K562 (cell line): ENCODE data around the gene HMGB1. TPM values are rescaled to one million over a fixed set of nuclear protein-coding genes. Genes with fewer than 3 reads are reported as not detected.

Experiments used
- ATAC-seq: fragments of 200-7000 bp; cut with Tn5 transposase; 3 replicates; pipeline ENCODE4 v1.9.1; 2020; ENCODE audit warnings: moderate library complexity
- BruUV-seq: library from RNA; stranded (reverse); fragments of 400-500 nt; replicated peaks from 2 replicates; lab custom pipeline; 2021; lab: Mats Ljungman, UMichigan
- CTCF ChIA-PET: fragments of 300-600 bp; formaldehyde crosslinking; extraction: SDS; loops from one replicate; lab custom pipeline; 2021; ENCODE audit warnings: low intra/inter-chr PET ratio; lab: Yijun Ruan, JAX
- POLR2A ChIA-PET: fragments of 300-600, 350-650 bp; sonication (Branson Sonifier 250); formaldehyde crosslinking; extraction: SDS; loops from one replicate; lab custom pipeline; 2021; ENCODE audit warnings: antibody characterized with exemption, inconsistent platforms; lab: Yijun Ruan, JAX
- DNase-seq, 4 experiments: peaks; one replicate each; pipeline versions ENCODE4 v3.0.0 to v3.0.0-alpha.2; 2011 to 2018; ENCODE audit warnings: low spot score in 3 of 4, mixed read lengths in 3 of 4; ENCODE audit errors: extremely low read depth in 1 of 4
- FAIRE-seq: peaks from 2 replicates; lab custom pipeline; 2011; peaks lifted over from hg19 to GRCh38; lab: Jason Lieb, UNC
- H2AFZ ChIP-seq: 2 replicates; pipeline ENCODE4 v1.6.0; 2011; ENCODE audit warnings: low read depth, low read length, control low read depth, inconsistent platforms
- H3K27ac ChIP-seq: fragments of 200-600 bp; 3 replicates; pipeline ENCODE4 v1.8.0; 2011; ENCODE audit warnings: low read depth, mild to moderate bottlenecking, control low read depth, inconsistent platforms, low read length, moderate library complexity, mixed read lengths; ENCODE audit errors: extremely low read depth
- H3K27me3 ChIP-seq, 2 experiments: fragments of 300-600 bp in 1 of 2; 2 replicates in 1 of 2; 3 replicates in 1 of 2; pipeline versions ENCODE4 v1.6.0 to v1.8.0; 2011; ENCODE audit warnings: inconsistent platforms in 2 of 2, low read length in 2 of 2, mild to moderate bottlenecking in 1 of 2, mixed read lengths in 1 of 2, moderate library complexity in 1 of 2; ENCODE audit not compliant: control insufficient read depth in 2 of 2, insufficient read depth in 2 of 2
- H3K36me3 ChIP-seq: fragments of 300-600 bp; 3 replicates; pipeline ENCODE4 v1.8.0; 2011; ENCODE audit warnings: mild to moderate bottlenecking, low read length, inconsistent platforms; ENCODE audit not compliant: control insufficient read depth, insufficient read depth
- H3K4me1 ChIP-seq, 2 experiments: fragments of 200-600 bp in 1 of 2; replicated peaks in 1 of 2; 2 replicates in 1 of 2; 3 replicates in 1 of 2; pipeline versions ENCODE4 v1.5.1 to v1.8.0; 2011; ENCODE audit warnings: inconsistent platforms in 2 of 2, low read length in 2 of 2, mild to moderate bottlenecking in 1 of 2, mixed read lengths in 1 of 2, moderate library complexity in 1 of 2; ENCODE audit not compliant: control insufficient read depth in 2 of 2, insufficient read depth in 2 of 2
- H3K4me2 ChIP-seq: 2 replicates; pipeline ENCODE4 v1.6.1; 2011; ENCODE audit warnings: low read length, control low read depth, inconsistent platforms, mixed read lengths; ENCODE audit not compliant: insufficient read depth
- H3K4me3 ChIP-seq: fragments of 200-600 bp; sonication (generic), shearing (Covaris generic); 2 replicates; pipeline ENCODE4 v1.5.1; 2016; ENCODE audit warnings: control low read depth, inconsistent platforms
- H3K79me2 ChIP-seq: fragments of 200-600 bp; 3 replicates; pipeline ENCODE4 v1.8.0; 2011; ENCODE audit warnings: low read length, inconsistent platforms; ENCODE audit not compliant: control insufficient read depth, insufficient read depth
- H3K9ac ChIP-seq, 2 experiments: 2 replicates each; pipeline versions ENCODE4 v1.6.0 to v1.6.1; 2011; ENCODE audit warnings: low read depth in 2 of 2, low read length in 2 of 2, control low read depth in 1 of 2, inconsistent platforms in 1 of 2, mild to moderate bottlenecking in 1 of 2, mixed read lengths in 1 of 2; ENCODE audit not compliant: insufficient read depth in 1 of 2
- H3K9me1 ChIP-seq: one replicate; pipeline ENCODE4 v1.6.0; 2011; ENCODE audit warnings: inconsistent platforms, mild to moderate bottlenecking, low read length, moderate library complexity; ENCODE audit not compliant: control insufficient read depth, insufficient read depth
- H3K9me3 ChIP-seq: replicated peaks from 2 replicates; pipeline ENCODE4 v1.5.1; 2011; ENCODE audit warnings: low read depth, low read length, inconsistent platforms; ENCODE audit not compliant: control insufficient read depth, insufficient read depth
- H4K20me1 ChIP-seq: replicated peaks from 2 replicates; pipeline ENCODE4 v1.6.1; 2011; ENCODE audit warnings: low read length, inconsistent platforms, mixed read lengths; ENCODE audit not compliant: control insufficient read depth, insufficient read depth
- BRD9 ChIP-seq: fragments of 450-650 bp; IDR thresholded peaks from 2 replicates; pipeline ENCODE4 v1.6.1; 2018; ENCODE audit warnings: low read depth; ENCODE audit not compliant: partially characterized antibody
- CCNT2 ChIP-seq: IDR thresholded peaks from 2 replicates; pipeline ENCODE4 v1.6.1; 2011; ENCODE audit warnings: borderline replicate concordance, low read depth, mild to moderate bottlenecking, moderate library complexity, mixed read lengths, low read length; ENCODE audit not compliant: insufficient read length; ENCODE audit errors: extremely low read depth
- DMBX1 ChIP-seq: fragments of 250-450 bp; sonication (Bioruptor Pico); IDR thresholded peaks from 2 replicates; pipeline ENCODE4 v1.8.0; 2022; ENCODE audit warnings: inconsistent platforms, mild to moderate bottlenecking, moderate library complexity, borderline replicate concordance
- FOS ChIP-seq: IDR thresholded peaks from 3 replicates; pipeline ENCODE4 v1.6.1; 2011; ENCODE audit not compliant: insufficient read length; ENCODE audit errors: extremely low read depth
- NR2C2 ChIP-seq, 2 experiments: fragments of 200-800 bp in 1 of 2; sonication (Bioruptor generic) in 1 of 2; sonication (generic) in 1 of 2; formaldehyde crosslinking in 1 of 2; IDR thresholded peaks; 2 replicates each; pipeline versions ENCODE4 v1.6.1 to v1.8.0; 2016 to 2022; ENCODE audit warnings: mild to moderate bottlenecking in 1 of 2, missing compliant biosample characterization in 1 of 2, missing genetic modification characterization in 1 of 2, missing genetic modification reagents in 1 of 2
- NR4A1 ChIP-seq, 2 experiments: fragments of 250-450 bp in 1 of 2; fragments of 450-650 bp in 1 of 2; sonication (Bioruptor Pico) in 1 of 2; IDR thresholded peaks; 2 replicates each; pipeline versions ENCODE4 v1.4.0 to v1.6.1; 2016 to 2020; ENCODE audit warnings: mild to moderate bottlenecking in 2 of 2, missing compliant biosample characterization in 1 of 2, missing genetic modification characterization in 1 of 2, moderate library complexity in 1 of 2
- PTTG1 ChIP-seq: fragments of 450-650 bp; IDR thresholded peaks from 2 replicates; pipeline ENCODE4 v1.6.1; 2016; ENCODE audit warnings: low read depth, mild to moderate bottlenecking, missing genetic modification characterization, missing compliant biosample characterization
- SMARCE1 ChIP-seq: fragments of 450-650 bp; IDR thresholded peaks from 2 replicates; pipeline ENCODE4 v1.7.1; 2016; ENCODE audit warnings: mild to moderate bottlenecking
- STAT5A ChIP-seq: IDR thresholded peaks from 2 replicates; pipeline ENCODE4 v1.6.1; 2012; ENCODE audit warnings: low read length, inconsistent platforms, borderline replicate concordance
- THAP7 ChIP-seq: fragments of 250-450 bp; sonication (Bioruptor Pico); IDR thresholded peaks from 2 replicates; pipeline ENCODE4 v1.5.0; 2021
- WHSC1 ChIP-seq: IDR thresholded peaks from one replicate; pipeline ENCODE4 v1.6.1; 2012; ENCODE audit warnings: low read length, control low read depth, inconsistent platforms
- ZBTB17 ChIP-seq: fragments of 450-650 bp; formaldehyde crosslinking; IDR thresholded peaks from 2 replicates; pipeline ENCODE4 v1.4.0; 2020; ENCODE audit warnings: mild to moderate bottlenecking
- ZNF134 ChIP-seq: fragments of 250-450 bp; sonication (Bioruptor Pico); conservative IDR thresholded peaks from 2 replicates; pipeline ENCODE4 v1.4.0; 2020
- ZNF174 ChIP-seq: fragments of 250-450 bp; sonication (Bioruptor Pico); IDR thresholded peaks from 2 replicates; pipeline ENCODE4 v1.4.0; 2020; ENCODE audit warnings: mild to moderate bottlenecking
- ZNF436 ChIP-seq: fragments of 250-450, 450-650 bp; sonication (Bioruptor Pico); formaldehyde crosslinking; IDR thresholded peaks from 2 replicates; pipeline ENCODE4 v1.7.0; 2020; ENCODE audit warnings: mild to moderate bottlenecking
- ZNF696 ChIP-seq: fragments of 250-450 bp; sonication (Bioruptor Pico); conservative IDR thresholded peaks from 2 replicates; pipeline ENCODE4 v1.4.0; 2020; ENCODE audit warnings: mild to moderate bottlenecking, moderate library complexity
- ZNF766 ChIP-seq: fragments of 200-800 bp; sonication (Bioruptor generic); conservative IDR thresholded peaks from 2 replicates; pipeline ENCODE4 v1.6.1; 2016; ENCODE audit warnings: missing genetic modification characterization, missing compliant biosample characterization
- WGBS: fragments of 100-300 bp; shearing (Covaris generic); methylation state at CpG from one replicate; pipeline ENCODE4 v1.1.6; 2016; ENCODE audit warnings: low coverage, mixed read lengths; ENCODE audit not compliant: insufficient coverage; ENCODE audit errors: missing lambda C conversion rate; 5-methylcytosine and 5-hydroxymethylcytosine counted together
- in situ Hi-C: fragments of 300-500 bp; cut with MboI; formaldehyde crosslinking; loops from 4 replicates; pipeline ENCODE4 v1.15.0; 2018; ENCODE audit warnings: inconsistent platforms, mixed read lengths
- intact Hi-C: fragments of 100-400 bp; cut with micrococcal nuclease; formaldehyde crosslinking; loops from 2 replicates; pipeline ENCODE4 v1.14.2; 2022
- polyA plus RNA-seq, 8 experiments: library from polyadenylated mRNA; depleted of rRNA in 4 of 8; stranded (reverse) in 5 of 8; unstranded in 3 of 8; fragments of >200 nt; fragmentation: Nextera tagmentation in 2 of 8; fragmentation: Illumina TruSeq in 1 of 8; extraction: Ambion mirVana in 2 of 8; extraction: Trizol in 1 of 8; gene quantifications; 2 replicates each; pipeline versions ENCODE4 v1.2.1 to v1.2.3, GENCODE V29; 2011 to 2014; ENCODE audit warnings: inconsistent platforms in 1 of 8, missing spikeins in 1 of 8
- total RNA-seq, 7 experiments: library from RNA; depleted of rRNA in 6 of 7; stranded (reverse); fragments of >200 nt in 6 of 7; fragmentation: Illumina TruSeq in 2 of 7; extraction: Trizol in 2 of 7; gene quantifications; 2 replicates each; pipeline versions ENCODE4 v1.2.1 to v1.2.3, GENCODE V29; 2011 to 2021; ENCODE audit warnings: low replicate concordance in 1 of 7

The HMGB1 gene
- total and polyA plus RNA-seq, 9 of the 15 experiments (the other 6 are each of a cell fraction or from before 2014, with no cell fraction given): 442 to 1,896 (median 933) TPM

GRCh38 chr13:30454991-30455390 lies 10.7 kb downstream of the HMGB1 start:
- H3K9me3 ChIP-seq: no peaks in the 10 kb centered on the region
- intact Hi-C loops (no loop called here), in situ Hi-C loops (no loop called here)
- 21% methylated on average over 2 of the region's 2 CpGs for WGBS
- H3K4me1 ChIP-seq: no peaks in the 10 kb centered on the region
- no peak for DNase-seq
- H3K36me3 ChIP-seq: peaks cover 16% of the 10 kb centered on the region; the same call in 1 of the 3 replicates
- BruUV-seq: no TSS peak
- H3K27me3 ChIP-seq: no peaks in the 10 kb centered on the region
- TF ChIP-seq DMBX1 (CRISPR knock-in tag): no peak
- TF ChIP-seq ZBTB17: no peak
- TF ChIP-seq ZNF696 (CRISPR knock-in tag): no peak
- TF ChIP-seq ZNF766 (CRISPR knock-in tag): no peak
- TF ChIP-seq PTTG1 (tag): no peak
- TF ChIP-seq ZNF174 (CRISPR knock-in tag): no peak
- no peak for TF ChIP-seq BRD9
- no peak for TF ChIP-seq STAT5A
- TF ChIP-seq SMARCE1: no peak
- TF ChIP-seq THAP7 (CRISPR knock-in tag): no peak
- no peak for TF ChIP-seq ZNF436
- no peak for TF ChIP-seq ZNF134 (CRISPR knock-in tag)
- no peak for TF ChIP-seq FOS
- TF ChIP-seq NR2C2 (CRISPR knock-in tag; IDR thresholded peaks at IDR 0.05): no peak
- no peak for TF ChIP-seq NR2C2 (tag; IDR thresholded peaks at IDR 0.05)
- TF ChIP-seq NR4A1 (CRISPR knock-in tag; IDR thresholded peaks at IDR 0.05): no peak
- no peak for TF ChIP-seq NR4A1 (tag; IDR thresholded peaks at IDR 0.05)
- no peak for TF ChIP-seq WHSC1
- TF ChIP-seq CCNT2: no peak
- H3K27ac ChIP-seq: no peak overlapping the region
- ChIA-PET CTCF (no interaction called here), POLR2A (interaction anchor here (0.7 to 2.0 kb wide), 3 partner anchors 12 to 37 kb away, joined by 3 to 11 read pairs (median 3); no protein-coding TSS in a partner anchor)
- ATAC-seq: peak; percentile 32
- no peaks in the 10 kb centered on the region for H3K9me1 ChIP-seq
- no peak overlapping the region for H3K9ac ChIP-seq
- no peak overlapping the region for H3K4me3 ChIP-seq
- H2AFZ ChIP-seq: no peak overlapping the region
- H3K4me2 ChIP-seq: no peak overlapping the region
- no peaks in the 10 kb centered on the region for H4K20me1 ChIP-seq
- no peak for FAIRE-seq
- no peaks in the 10 kb centered on the region for H3K79me2 ChIP-seq
